Endothelial cell of umbilical vein (primary cell): ENCODE results near the gene KRTAP13-2.

Experiments used
- EZH2 ChIP-seq: IDR thresholded peaks from 2 replicates; pipeline ENCODE4 v1.6.1; 2012; ENCODE audit warnings: borderline replicate concordance, low read depth, mild to moderate bottlenecking, moderate library complexity, low read length, inconsistent platforms; ENCODE audit not compliant: severe bottlenecking
- JUN ChIP-seq: IDR thresholded peaks from 2 replicates; pipeline ENCODE4 v1.6.1; 2011; ENCODE audit warnings: borderline replicate concordance, low read depth; ENCODE audit not compliant: insufficient read length, insufficient read depth
- TF ChIP-seq, protein P1 (sequence below), 2 donors: IDR thresholded peaks; 1 replicate in 1 of 2; 2 replicates in 1 of 2; pipeline ENCODE4 v1.5.1; 2011; ENCODE audit warnings: low read length in 2 of 2, mild to moderate bottlenecking in 2 of 2, moderate library complexity in 2 of 2, control low read depth in 1 of 2, inconsistent platforms in 1 of 2, low read depth in 1 of 2; ENCODE audit not compliant: insufficient read depth in 1 of 2; ENCODE audit errors: extremely low read depth in 1 of 2
- TF ChIP-seq, protein P2 (sequence below): IDR thresholded peaks from 2 replicates; pipeline ENCODE4 v1.6.1; 2011; ENCODE audit not compliant: insufficient read depth, insufficient read length

DNA sequence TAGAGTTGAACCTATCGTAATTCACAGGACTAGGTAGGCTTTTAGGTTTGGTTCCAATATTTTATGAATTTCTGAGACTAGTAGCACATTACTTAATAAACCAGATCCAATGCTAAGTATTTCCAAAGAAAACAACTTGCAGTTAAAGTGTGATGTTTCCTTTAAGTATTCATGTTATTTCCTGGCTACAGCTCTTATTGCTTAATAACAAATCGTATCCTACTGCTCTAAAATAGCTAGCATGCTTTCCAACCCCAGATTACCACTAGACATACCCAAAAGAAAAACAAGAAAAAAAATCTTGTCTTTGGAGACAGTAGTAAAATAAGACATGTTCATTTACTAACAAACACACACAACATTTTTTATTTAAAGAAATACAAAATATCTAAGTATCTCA is 35.5 kb downstream of the KRTAP13-2 start:
- TF ChIP-seq, protein P1, sequence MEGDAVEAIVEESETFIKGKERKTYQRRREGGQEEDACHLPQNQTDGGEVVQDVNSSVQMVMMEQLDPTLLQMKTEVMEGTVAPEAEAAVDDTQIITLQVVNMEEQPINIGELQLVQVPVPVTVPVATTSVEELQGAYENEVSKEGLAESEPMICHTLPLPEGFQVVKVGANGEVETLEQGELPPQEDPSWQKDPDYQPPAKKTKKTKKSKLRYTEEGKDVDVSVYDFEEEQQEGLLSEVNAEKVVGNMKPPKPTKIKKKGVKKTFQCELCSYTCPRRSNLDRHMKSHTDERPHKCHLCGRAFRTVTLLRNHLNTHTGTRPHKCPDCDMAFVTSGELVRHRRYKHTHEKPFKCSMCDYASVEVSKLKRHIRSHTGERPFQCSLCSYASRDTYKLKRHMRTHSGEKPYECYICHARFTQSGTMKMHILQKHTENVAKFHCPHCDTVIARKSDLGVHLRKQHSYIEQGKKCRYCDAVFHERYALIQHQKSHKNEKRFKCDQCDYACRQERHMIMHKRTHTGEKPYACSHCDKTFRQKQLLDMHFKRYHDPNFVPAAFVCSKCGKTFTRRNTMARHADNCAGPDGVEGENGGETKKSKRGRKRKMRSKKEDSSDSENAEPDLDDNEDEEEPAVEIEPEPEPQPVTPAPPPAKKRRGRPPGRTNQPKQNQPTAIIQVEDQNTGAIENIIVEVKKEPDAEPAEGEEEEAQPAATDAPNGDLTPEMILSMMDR (IDR thresholded peaks at IDR 0.05; ENCODE audit: extremely low read depth in 1 of 2, insufficient read depth in 1 of 2, low read depth in 1 of 2, low read length in 2 of 2), result no peak
- TF ChIP-seq, protein P2, sequence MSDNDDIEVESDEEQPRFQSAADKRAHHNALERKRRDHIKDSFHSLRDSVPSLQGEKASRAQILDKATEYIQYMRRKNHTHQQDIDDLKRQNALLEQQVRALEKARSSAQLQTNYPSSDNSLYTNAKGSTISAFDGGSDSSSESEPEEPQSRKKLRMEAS, result no peak
- TF ChIP-seq EZH2 (no peak), JUN (no peak)
